GM19438 (cell line): ENCODE results near the gene VASP.
A peak's percentile ranks its signal among the peaks of the same experiment; 100 is the strongest.

ENCODE experiments used
- ATAC-seq: cut with Tn5 transposase; IDR thresholded peaks from one replicate; pipeline ENCODE4 v1.9.1; 2021; ENCODE audit warnings: low read depth; ENCODE audit not compliant: unreplicated experiment

Gene VASP

DNA sequence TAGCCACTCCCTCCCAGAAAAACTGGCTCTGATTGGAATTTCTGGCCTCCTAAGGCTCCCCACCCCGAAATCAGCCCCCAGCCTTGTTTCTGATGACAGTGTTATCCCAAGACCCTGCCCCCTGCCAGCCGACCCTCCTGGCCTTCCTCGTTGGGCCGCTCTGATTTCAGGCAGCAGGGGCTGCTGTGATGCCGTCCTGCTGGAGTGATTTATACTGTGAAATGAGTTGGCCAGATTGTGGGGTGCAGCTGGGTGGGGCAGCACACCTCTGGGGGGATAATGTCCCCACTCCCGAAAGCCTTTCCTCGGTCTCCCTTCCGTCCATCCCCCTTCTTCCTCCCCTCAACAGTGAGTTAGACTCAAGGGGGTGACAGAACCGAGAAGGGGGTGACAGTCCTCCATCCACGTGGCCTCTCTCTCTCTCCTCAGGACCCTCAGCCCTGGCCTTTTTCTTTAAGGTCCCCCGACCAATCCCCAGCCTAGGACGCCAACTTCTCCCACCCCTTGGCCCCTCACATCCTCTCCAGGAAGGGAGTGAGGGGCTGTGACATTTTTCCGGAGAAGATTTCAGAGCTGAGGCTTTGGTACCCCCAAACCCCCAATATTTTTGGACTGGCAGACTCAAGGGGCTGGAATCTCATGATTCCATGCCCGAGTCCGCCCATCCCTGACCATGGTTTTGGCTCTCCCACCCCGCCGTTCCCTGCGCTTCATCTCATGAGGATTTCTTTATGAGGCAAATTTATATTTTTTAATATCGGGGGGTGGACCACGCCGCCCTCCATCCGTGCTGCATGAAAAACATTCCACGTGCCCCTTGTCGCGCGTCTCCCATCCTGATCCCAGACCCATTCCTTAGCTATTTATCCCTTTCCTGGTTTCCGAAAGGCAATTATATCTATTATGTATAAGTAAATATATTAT lies 33.3 kb upstream of the VASP start:
- no peak for ATAC-seq

GRCh38 chr19:45474606-45475521 lies 32.4 kb upstream of the VASP start:
- ATAC-seq: no peak

DNA sequence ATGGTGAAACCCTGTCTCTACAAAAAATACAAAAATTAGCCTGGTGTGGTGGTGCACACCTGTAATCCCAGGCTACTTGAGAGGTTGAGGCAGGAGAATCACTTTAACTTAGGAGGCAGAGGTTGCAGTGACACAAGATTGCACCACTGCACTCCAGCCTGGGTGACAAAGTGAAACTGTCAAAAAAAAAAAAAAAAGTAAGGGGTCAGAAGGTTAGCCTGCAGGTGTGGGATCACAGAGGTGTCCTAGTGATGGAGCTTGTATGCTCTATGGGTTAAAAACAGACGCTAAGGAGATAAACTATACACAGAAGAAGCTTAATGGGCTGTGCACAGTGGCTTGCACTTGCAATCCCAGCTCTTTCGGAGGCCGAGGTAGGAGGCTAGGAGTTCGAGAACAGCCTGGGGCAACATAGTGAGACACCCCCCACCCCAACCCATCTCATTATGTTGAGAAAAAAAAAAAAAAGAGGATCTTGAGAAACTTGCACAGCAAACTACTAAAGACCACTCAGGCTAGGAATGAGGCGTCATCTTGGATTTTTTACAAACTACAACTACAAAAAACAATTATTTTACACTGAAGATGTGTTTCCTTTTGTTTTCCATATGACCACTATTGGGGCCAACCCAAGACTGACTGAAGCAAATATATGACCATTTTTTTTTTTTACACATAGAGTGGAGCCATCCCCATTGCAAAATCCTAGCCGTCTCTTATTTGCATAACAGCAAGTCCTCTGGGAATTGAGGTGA lies 31.6 kb upstream of the VASP start:
- no peak for ATAC-seq

- ATAC-seq: no peak
Observed at GRCh38 chr19:45476304-45476703, 31.0 kb upstream of the VASP start.

GRCh38 chr19:45477186-45477585 lies 30.1 kb upstream of the VASP start:
- no peak for ATAC-seq

- no peak for ATAC-seq
Observed at GRCh38 chr19:45477713-45478453, 29.4 kb upstream of the VASP start.

DNA sequence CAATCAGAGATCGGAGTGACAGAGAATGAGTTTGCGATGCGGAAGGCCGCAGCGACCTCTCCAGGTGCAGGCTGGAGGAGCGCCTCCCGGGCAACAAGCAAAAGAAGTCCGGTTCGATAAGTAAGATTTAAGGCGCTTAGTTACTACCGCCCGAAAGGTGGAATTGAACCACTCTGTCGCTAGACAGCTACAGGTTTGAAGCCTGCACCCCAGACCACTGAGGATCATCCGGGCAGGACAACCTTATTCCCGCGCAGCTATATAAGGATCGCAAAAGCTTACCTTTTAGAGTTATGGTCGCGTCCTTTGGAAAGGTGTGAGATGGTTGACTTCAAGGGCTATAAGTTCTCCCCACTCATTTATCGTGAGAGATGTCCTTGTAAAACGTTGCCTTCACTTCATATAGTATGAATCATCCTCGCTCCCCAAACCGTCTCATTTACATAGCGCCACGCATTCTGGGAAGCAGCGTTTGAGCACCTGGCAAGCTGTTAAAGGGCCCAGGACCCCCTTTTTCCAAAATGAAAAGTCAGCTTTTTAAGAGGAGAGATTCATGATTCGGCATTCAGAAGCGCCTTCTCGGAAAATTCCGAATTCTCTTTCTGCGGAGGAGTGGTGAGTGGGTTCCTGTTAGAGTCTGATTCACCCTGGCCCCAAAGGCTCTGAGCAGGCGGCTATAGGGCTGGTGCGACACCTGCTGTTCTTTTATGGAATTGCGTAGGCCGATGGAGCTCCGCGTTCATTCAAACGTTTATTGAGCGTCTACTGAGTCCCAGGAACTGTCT lies 28.6 kb upstream of the VASP start:
- ATAC-seq: peak; percentile 75

DNA sequence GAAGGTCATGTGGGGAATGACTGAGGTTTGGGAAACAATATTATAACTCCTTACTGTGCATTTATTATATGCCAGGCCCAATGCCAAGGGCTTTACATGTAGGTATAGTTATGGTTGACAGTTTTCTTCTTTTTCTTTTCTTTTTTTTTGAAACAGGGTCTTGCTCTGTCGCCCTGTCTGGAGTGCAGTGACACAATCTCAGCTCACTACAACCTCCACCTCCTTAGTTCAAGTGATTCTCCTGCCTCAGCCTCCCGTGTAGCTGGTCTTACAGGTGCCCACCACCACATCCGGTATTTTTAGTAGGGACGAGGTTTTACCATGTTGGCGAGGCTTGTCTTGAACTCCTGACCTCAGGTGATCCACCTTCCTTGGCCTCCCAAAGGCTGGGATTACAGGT lies 24.2 kb upstream of the VASP start:
- no peak for ATAC-seq

GRCh38 chr19:45484273-45484945 lies 22.9 kb upstream of the VASP start:
- no peak for ATAC-seq

- peak; percentile 76 for ATAC-seq
Observed at GRCh38 chr19:45485305-45486077, 21.8 kb upstream of the VASP start.

DNA sequence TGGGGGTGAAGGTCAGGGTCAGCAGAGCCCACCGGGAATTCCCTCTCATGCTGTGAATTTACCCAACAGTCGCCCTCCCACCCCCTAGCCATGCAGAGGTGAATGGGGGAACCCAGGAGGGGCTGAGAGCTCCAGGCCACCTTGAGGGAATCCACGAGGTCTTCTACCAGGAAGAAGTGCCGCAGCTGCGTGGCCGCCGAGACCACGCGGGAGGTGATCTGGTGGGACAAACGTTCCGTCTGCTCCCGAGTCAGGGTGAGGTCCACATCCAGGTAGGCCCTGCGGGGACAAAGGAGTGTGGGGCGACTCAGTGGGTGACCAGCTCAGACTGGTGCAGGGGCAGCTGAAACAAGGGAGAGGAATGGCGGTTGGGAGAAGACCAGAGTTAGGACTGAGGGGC lies 18.6 kb upstream of the VASP start:
- no peak for ATAC-seq

GRCh38 chr19:45489216-45489855 lies 17.9 kb upstream of the VASP start:
- ATAC-seq: no peak

DNA sequence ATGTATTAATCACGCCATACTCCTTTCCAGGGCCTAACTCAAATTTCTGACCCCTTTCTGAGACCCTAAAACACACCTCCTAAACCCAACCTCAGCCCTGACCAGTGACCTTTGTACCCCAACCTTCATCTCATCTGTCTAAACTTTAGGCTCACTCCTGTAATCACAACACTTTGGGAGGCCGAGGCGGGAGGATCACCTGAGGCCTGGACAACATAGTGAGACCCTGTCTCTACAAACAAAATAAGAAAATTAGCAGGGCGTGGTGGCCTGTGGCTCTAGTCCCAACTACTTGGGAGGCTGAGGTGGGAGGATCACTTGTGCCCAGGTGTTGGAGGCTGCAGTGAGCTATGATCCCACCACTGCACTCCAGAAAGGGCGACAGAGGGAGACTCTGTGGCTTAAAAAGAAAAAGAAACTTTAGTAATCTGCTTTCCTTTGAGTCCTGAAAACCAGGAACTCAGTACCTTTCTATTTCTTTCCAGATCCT lies 15.1 kb upstream of the VASP start:
- ATAC-seq: no peak

GRCh38 chr19:45492627-45493470 lies 14.4 kb upstream of the VASP start:
- ATAC-seq: no peak

- no peak for ATAC-seq
Observed at GRCh38 chr19:45494261-45494916, 12.9 kb upstream of the VASP start.

DNA sequence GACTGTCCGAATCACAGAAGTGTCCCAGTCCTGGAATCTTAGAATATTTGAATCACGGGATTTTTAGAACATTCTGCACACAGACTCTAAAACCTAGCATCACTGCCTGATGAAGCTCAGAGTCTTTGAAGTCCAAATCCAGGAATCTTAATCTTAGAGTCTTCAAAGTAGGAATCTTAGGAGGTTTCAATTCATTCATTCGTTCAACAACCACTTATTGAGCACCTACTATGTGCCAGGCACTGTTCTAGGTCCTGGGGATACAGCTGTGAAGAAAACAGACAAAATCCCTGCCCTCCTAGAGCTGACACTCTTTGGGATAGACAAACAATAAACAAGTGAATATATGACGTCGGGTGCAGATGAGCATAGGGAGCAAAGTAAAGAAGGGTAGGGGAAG lies 12.1 kb upstream of the VASP start:
- ATAC-seq: no peak
